Occipital lobe (tissue), 2 donors: ENCODE data around the gene ARPP19. TPM values are rescaled to one million over a fixed set of nuclear protein-coding genes. Genes with fewer than 3 reads are reported as not detected.
"Not testable (repeated sequence)": the region's sequence is repeated elsewhere in the genome, so short reads cannot be mapped to it uniquely, and the experiment has no call there.

Experiments used
- DNase-seq: peaks from one replicate; lab custom pipeline; 2025; lab: John Stamatoyannopoulos, UW
- total RNA-seq: library from RNA; depleted of rRNA; stranded (reverse); fragments of >200 nt; gene quantifications from one replicate; pipeline ENCODE4 v1.2.3, GENCODE V29; 2014

Gene ARPP19
- total RNA-seq, 1 donor from 2014 or later = 192 TPM

DNA sequence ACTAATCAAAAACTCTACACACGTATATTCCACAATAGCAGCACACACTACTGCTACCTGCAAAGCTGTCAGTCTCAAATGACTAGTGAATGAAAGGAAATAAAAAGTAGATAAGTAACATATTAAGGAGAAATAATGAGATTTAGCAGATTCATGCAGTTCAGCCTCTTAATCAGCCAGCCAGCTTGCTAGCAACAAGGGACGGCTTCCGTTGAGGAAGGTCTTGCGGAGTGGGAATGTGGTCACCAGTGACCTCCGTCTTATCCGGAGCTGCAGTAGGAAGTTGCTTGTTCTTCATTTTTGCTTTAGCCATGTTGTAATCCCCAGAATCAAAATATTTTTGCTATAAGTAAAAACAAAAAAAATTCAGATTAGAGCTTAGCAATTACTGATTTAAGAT is 17.1 kb downstream of the ARPP19 start:
- no peak for DNase-seq

DNA sequence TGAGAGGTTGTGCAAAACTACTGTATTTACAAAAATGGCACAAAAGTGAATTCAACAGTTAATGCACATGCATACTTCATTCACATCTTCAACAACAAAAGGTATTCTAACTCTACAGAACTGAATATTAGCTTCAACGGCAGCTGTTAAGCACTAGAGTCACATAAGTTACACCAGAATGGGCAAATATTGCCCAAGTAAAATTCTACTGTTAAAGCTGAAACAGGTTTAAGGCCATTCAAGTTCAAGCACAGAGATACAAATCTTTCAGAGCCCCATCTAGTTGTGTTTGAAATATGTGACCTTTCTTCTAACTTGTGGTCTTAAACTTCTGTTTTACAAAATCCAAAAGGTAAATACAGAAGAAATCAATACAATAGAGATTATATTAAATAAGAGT is 17.6 kb downstream of the ARPP19 start:
- DNase-seq = not testable (repeated sequence)

DNA sequence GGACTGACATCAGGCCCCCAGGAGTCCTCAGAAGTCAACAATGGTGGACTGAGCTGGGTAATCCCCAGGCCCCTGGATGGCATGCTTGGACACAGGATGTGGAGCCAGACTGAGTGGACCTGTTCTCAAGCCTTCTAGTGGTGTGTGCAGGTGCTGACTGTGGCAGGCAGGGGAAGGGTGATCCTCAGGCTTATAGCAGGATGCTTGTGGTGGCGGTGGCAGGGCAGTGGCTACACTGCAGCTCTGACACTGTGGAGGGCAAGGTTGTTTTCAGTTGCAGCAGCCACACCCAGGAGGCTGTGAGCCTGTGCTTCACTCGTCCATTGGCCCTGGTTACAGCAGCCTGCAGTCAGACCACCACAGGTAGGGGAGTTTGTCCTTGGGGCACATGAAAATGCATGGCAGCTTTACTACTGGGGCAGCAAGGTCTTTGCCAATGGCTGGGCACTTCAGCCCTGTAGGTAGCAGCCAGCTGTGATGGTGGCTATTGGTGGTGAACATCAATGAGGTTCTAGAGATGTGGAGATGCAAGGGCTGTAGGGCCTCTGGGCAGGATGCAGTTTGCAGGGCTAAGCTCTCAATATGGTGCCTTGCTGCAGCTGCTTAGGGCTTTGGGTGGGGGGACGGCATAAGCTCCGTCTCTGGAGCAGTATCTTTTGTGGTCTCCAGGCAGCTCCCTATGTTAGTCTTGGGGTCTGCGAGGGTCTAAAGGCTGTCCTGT is 22.6 kb downstream of the ARPP19 start:
- DNase-seq = no peak

DNA sequence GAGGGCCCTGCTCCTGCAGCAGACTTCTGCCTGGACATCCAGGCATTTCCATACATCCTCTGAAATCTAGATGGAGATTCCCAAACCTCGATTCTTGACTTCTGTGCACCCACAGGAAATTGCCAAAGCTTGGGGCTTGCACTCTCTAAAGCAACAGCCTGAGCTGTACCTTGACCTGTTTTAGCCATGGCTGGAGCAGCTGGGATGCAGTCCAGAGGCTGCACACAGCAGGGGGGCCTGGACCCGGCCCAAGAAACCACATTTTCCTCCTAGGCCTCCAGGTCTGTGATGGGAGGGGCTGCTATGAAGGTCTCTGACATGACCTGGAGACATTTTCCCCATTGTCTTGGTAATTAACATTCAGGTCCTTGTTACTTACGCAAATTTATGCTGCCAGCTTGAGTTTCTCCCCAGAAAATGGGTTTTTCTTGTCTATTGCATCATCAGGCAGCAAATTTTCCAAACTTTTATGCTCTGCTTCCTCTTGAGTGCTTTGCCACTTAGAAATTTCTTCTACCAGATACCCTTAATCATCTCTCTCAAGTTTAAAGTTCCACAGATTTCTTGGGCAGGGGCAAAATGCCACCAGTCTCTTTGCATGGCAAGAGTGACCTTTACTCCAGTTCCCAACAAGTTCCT is 28.3 kb downstream of the ARPP19 start:
- no peak for DNase-seq

DNA sequence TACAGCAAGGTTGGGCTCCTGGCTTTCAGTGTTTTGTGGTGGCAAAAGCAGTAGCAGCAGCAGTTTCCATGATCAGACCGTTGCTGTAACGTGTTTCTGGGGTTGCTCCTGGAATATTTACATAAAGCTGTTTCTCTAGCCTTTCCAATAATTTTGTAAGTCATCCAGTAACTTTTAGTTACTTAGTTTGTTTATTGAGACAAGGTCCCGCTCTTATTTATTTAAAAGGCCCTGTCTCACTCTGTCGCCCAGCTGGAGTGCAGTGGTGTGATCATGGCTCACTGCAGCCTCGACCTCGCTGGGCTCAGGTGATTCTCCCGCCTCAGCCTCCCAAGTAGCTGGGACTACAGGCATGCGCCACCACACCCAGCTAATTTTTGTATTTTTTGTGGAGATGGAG is 31.4 kb downstream of the ARPP19 start:
- no peak for DNase-seq

DNA sequence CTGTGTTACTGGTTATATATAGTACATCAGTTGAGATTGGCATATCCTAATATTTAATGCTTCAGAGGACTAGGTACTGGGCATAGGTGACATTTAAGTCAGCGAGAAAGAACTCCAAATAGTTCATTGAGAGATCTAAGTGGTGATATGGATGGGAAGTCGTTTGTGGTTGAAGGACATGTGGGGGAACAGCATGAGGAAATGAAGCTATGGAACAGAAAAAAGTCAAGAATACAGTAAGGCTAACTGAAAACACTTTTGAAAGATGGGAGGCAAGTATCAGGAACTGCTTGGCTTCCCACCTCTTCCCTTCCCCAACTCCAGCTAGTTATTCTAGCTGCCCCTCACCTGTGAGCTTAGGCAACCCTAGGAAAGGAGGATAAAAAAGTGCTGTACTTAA is 36.4 kb downstream of the ARPP19 start:
- no peak for DNase-seq

DNA sequence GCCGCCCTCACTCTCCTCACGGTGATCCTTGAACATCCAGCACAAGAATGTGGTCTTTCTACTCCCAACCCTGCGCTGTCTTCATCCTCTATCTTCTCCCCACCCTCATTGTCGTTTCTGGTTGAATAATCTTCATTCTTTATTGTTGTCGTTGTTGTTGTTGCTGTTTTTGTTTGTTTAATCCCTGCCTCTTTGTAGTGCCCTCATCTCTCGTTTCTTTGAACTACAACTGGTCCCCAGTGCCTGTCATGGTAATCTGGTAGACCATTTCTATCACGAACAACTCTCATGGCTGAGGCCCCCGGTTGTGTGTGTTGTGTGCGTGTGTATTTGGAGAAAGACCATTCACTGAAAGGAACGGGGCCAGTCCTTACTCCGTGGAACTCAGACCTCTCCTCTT is 38.9 kb downstream of the ARPP19 start:
- DNase-seq = no peak

DNA sequence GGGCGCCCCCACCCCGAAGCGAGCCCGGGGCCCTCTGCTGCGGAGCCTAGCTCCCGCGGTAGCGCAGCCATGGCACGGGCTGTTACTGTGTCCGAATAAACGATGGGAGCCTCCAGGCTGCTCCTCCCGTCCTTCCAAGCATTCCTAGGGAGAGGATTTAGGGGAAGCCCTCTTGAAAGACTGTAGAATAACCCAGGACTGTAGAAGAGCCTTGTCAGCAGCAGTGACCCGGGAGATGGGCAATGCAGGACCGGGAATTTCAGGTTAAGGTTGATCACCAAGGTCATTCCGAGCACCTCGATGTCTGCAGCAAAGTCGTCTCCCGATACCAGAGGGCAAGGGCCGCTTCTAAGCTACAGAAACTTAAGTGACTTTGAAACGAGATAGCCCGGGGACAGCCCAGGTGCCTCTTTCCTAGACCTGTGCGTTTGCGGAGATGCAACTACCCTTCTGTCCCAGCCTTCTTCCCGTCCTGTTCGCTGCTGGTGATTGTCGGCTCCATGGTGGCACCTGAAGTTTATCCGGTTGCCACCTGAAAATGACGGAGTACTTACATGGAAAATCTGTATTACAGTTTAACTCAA is 39.4 kb downstream of the ARPP19 start:
- peak; percentile 26 for DNase-seq

- peak; percentile 76 for DNase-seq
These were observed 40.1 kb downstream of the ARPP19 start, which contains the start of gene MYO5A for GRCh38 chr15:52528564-52529340. Gene MYO5A (minus strand): TSS chr15:52528880. CDS start chr15:52528806, 74 bp downstream.

GRCh38 chr15:52527911-52528563 is 40.8 kb downstream of the ARPP19 start:
- DNase-seq = peak; percentile 55

GRCh38 chr15:52527196-52527910 is 41.5 kb downstream of the ARPP19 start:
- no peak for DNase-seq

DNA sequence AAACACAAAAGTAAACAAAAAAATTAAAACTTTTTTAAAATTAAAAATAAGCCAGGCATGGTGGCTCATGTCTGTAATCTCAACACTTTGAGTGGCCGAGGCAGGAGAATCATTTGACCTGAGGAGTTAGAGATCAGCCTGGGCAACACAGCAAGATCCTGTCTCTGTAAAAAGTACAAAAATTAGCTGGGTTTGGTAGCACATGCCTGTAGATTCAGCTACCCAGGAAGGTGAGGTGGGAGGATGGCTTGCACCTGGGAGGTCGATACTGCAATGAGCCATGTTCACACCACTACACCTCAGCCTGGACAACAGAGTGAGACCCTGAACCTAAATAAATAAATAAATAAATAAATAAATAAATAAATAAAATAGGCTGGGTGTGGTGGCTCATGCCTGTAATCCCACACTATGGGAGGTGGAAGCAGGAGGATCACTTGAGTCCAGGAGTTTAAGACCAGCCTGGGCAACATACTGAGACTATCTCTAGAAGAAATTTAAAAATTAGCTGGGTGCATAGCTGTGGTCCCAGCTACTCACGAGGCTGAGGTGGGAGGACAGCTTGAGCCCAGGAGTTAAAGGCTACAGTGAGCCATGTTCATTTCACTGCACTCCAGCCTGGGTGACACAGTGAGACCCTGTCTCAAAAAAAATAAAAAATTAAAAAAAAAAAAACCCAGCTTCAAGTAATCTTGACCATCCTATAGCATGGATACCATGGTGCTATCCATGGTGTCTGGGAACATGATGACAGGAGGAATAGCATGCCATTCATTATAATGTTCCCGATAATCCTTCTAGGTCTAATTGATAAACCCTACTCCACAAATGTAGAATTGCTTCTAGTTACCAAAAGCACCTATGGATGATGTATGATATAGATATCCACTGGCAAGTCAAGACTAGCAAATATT is 44.4 kb downstream of the ARPP19 start:
- no peak for DNase-seq

DNA sequence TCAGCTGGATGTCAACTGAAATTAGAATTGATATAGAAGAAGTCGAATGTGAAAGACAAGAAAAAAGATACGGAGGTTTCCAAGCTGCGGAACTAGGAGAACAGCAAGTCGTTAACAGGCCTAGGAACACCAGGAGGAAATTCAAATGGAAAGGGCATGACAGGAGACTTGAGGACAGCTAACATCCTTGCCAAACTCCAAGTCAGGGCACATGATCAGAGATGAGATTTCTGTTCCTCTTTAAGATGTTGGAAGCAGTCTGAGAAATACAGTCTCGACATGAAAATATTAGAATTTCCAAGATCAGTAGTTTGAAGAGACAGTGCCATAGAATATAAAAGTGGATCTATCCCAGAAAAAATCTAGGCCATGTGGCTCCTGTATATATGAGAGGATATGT is 45.2 kb downstream of the ARPP19 start:
- no peak for DNase-seq

DNA sequence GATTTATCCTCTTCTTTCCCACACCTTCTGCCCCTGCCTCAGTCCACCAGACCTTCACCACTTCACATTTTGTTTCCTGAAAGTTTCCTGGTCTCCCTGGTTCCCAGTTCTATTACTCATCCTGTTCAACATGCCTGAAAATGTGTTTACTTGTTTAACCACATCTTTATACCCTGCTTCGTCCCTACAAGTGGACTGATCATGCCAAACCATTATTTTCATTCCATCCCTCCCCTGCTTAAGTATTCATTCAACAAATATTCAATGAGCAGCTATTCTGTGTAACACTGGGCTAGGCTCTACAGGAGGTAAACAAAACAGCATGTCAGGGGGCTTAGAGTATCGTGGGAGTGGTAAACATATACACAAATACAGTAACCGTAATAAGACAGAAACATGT is 45.6 kb downstream of the ARPP19 start:
- DNase-seq = no peak

- DNase-seq = no peak
These were observed 47.1 kb downstream of the ARPP19 start for GRCh38 chr15:52521682-52522081.

DNA sequence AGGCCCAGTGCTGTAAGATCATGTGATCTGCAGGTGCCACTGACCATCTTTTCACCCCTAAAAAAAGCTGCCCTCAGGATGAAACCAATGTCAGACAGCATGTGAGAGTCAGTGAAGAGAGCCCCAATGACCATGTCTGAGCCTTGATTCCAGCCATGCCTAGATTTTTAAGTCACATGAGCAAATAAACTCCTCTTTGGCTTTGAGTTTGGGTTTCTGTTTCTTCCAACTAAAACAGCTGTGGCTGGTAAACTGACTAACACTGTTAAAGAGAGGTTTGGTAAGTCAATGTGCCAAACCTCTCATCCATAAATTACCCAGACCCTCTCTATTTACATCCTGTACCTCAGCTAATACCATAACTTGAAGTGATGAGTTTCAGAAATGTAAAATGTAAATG is 48.4 kb downstream of the ARPP19 start:
- no peak for DNase-seq

DNA sequence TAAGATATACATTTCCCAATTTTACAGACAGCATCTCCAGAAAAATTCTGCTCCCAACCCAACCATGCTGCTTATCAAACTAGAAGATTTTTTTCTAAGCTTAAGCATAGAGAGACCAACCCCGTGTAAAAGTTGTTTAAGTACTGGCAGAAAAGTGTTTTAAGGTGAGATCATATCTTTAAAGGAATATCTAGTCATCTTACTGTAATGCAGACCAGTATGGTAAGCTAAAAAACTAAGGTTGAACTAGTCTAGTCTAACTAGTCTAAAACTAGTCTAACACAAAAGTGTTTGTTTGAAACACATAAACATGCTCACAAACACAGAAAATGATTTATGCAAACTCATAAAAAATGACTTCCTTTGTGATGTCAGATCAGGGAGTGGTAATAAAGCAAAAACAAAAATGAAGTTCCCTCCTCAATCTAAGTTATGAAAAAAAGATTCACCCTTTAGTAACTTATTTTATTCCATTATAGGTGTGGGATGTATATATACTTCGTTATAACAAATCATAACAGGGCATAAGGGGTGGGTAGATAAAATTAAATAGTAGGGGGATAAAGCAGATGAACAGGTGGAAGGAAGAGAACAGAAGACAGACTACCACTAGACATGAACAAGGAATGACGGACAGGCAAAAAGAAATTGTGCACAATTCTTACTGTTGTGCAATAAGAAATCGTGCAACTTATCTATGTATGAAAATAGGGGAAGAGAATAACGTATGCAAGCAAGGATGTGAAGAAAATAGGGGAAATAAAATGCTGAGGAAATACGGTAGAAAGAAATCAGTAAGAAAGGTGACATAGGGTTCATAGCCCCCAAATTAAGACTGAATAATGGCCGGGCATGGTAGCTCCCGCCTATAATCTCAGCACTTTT is 50.1 kb downstream of the ARPP19 start:
- no peak for DNase-seq

- no peak for DNase-seq
These were observed 51.8 kb downstream of the ARPP19 start for GRCh38 chr15:52517014-52517413.

DNA sequence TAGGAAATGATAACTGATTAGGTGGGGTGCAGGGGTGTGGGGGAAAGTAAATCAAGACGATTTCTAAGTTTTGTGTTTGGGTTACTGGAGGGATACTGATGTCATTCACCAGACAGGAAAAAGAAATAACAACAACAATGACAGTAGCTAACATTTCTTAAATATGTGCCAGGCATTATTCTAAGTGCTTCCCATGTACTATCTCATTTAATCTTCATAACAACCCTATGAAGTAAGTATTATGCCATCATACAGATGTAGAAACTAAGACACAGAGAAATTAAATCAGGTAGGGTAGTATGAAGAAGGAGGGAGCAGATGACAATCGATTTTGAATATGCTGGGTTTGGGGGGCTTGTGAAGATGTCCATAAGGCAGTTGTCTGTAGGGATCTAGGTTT is 53.5 kb downstream of the ARPP19 start:
- no peak for DNase-seq
